EL (cell line): ENCODE results near the gene GOLGA6L10.

ENCODE experiments used
- DNase-seq: peaks from one replicate; pipeline ENCODE4 v3.0.0-alpha.2; 2016

Gene GOLGA6L10

DNA sequence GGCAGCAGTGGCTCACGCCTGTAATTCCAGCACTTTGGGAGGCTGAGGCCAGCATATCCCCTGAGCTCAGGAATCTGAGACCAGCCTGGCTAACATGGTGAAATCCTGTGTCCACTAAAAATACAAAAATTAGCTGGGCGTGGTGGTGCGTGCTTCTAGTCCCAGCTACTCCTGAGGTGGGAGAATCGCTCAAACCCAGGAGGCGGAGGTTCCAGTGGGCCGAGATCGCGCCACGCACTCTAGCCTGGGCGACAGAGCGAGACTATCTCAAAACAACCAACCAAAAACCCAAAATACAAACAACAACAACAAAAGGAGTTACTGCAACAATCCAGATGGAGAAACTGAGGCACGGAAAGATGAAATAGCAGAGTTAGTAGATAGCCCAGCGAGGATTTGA is 51.2 kb downstream of the GOLGA6L10 start:
- no peak for DNase-seq

- no peak for DNase-seq
These were observed 51.7 kb downstream of the GOLGA6L10 start for GRCh38 chr15:82297546-82297945.

- DNase-seq: no peak
These were observed 55.1 kb downstream of the GOLGA6L10 start for GRCh38 chr15:82294061-82294690.

DNA sequence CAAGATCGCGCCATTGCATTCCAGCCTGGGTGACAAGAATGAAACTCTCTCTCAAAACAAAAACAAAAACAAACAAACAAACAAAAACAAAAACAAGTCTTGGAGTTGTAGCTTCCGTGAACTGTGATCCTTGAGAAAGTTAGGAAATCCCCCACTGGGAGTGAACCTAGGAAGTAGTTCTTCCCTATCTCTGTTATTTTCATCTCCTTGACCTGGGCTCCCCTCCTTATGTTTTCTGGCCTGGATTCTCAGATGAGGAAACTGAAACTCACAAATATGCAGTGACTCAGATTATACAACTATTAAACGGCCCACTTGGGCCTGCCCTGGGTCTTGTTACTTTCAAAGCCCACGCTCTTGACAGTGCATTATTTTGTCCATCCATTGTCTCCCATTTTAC is 57.0 kb downstream of the GOLGA6L10 start:
- peak; percentile 27 for DNase-seq
